Left renal pelvis (tissue), 4 donors: ENCODE measurements around the gene SLC46A2. TPM values are rescaled to one million over a fixed set of nuclear protein-coding genes. Genes with fewer than 3 reads are reported as not detected.

Experiments
- DNase-seq, 4 donors: peaks; one replicate each; pipeline ENCODE4 v3.0.0-alpha.2; 2013; ENCODE audit warnings: low read depth in 4 of 4, low spot score in 3 of 4
- polyA plus RNA-seq, 4 donors: library from polyadenylated mRNA; unstranded; fragments of 120-200 nt; gene quantifications; one replicate each; pipeline ENCODE4 v1.2.1, GENCODE V29; 2013; ENCODE audit not compliant: insufficient read length in 4 of 4

The SLC46A2 gene
- polyA plus RNA-seq, 4 donors, result 0.10 to 0.47 (median 0.29) TPM; not detected in 1

DNA sequence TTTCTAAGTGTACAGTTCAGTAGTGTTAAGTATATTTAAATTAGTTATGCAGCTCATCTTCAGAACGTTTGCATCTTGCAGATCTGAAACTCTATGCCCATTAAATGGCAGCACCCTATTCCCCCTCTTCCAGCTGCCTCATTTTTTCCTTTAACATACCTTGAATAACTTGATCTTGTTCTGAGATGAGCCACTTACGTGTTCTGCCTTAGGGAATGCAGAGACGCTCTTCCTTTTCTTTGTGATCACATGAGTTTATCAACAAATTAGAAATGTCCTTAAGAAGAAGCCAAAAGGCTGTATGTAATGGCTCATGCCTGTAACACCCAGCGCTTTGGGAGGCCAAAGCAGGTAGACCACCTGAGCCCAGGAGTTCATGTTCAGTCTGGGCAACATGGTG, 57.6 kb downstream of the SLC46A2 start:
- no peak for DNase-seq

GRCh38 chr9:112831969-112832368, 58.7 kb downstream of the SLC46A2 start:
- DNase-seq, result no peak

GRCh38 chr9:112831281-112831851, 59.3 kb downstream of the SLC46A2 start:
- DNase-seq, result no peak

Other genes with a start within 250 kb of the SLC46A2 start
- gene INIP, start 172.8 kb downstream of the SLC46A2 start, polyA plus RNA-seq, result 10 to 100 TPM; 24.9 to 39.0 (median 30.8) TPM
- 10 to 100 TPM; 12.0 to 21.3 (median 19.4) TPM for gene SNX30, start 140.1 kb downstream of the SLC46A2 start, polyA plus RNA-seq
- 10 to 100 TPM in 2 of 4 donors, 1 to 10 TPM in 2; 9.1 to 13.1 (median 10.0) TPM for gene ZNF883, start 121.3 kb upstream of the SLC46A2 start, polyA plus RNA-seq
- gene ZFP37, start 165.8 kb upstream of the SLC46A2 start, polyA plus RNA-seq, result 10 to 100 TPM; 10.9 to 18.1 (median 12.7) TPM